DMS 273 treated with DMSO at 0.1 percent for 48 hours (cell line): ENCODE measurements around the gene SHISA7.
"Not testable (repeated sequence)": the region's sequence is repeated elsewhere in the genome, so short reads cannot be mapped to it uniquely, and the experiment has no call there.

ENCODE experiments used
- DNase-seq: peaks from one replicate; lab custom pipeline; 2025; lab: John Stamatoyannopoulos, UW

The SHISA7 gene

GRCh38 chr19:55418185-55418584 lies 24.9 kb downstream of the SHISA7 start:
- peak; percentile 26 for DNase-seq

- no peak for DNase-seq
Observed at GRCh38 chr19:55410168-55410567, 32.9 kb downstream of the SHISA7 start.

GRCh38 chr19:55409179-55409578 lies 33.9 kb downstream of the SHISA7 start:
- not testable (repeated sequence) for DNase-seq

- DNase-seq, result no peak
Observed at GRCh38 chr19:55408533-55408872, 34.6 kb downstream of the SHISA7 start.

- peak; percentile 98 for DNase-seq
Observed at GRCh38 chr19:55407800-55408532, 35.1 kb downstream of the SHISA7 start.

GRCh38 chr19:55407550-55407799 lies 35.6 kb downstream of the SHISA7 start, which contains the start of gene UBE2S:
Gene UBE2S (minus strand): TSS chr19:55407788. CDS start chr19:55407589, 199 bp downstream.
- not testable (repeated sequence) for DNase-seq

GRCh38 chr19:55406826-55407549 lies 36.1 kb downstream of the SHISA7 start:
- DNase-seq, result no peak

- no peak for DNase-seq
Observed at GRCh38 chr19:55406091-55406825, 36.8 kb downstream of the SHISA7 start.

GRCh38 chr19:55405638-55406037 lies 37.5 kb downstream of the SHISA7 start:
- no peak for DNase-seq

- no peak for DNase-seq
Observed at GRCh38 chr19:55402509-55402908, 40.6 kb downstream of the SHISA7 start.

GRCh38 chr19:55401390-55401789 lies 41.7 kb downstream of the SHISA7 start:
- not testable (repeated sequence) for DNase-seq

- DNase-seq, result no peak
Observed at GRCh38 chr19:55400281-55401087, 42.6 kb downstream of the SHISA7 start.

GRCh38 chr19:55398200-55398925 lies 44.7 kb downstream of the SHISA7 start:
- DNase-seq, result no peak

GRCh38 chr19:55392820-55393761 lies 50.0 kb downstream of the SHISA7 start:
- DNase-seq, result no peak

GRCh38 chr19:55391702-55392615 lies 51.1 kb downstream of the SHISA7 start:
- DNase-seq, result no peak

GRCh38 chr19:55391191-55391670 lies 51.9 kb downstream of the SHISA7 start:
- DNase-seq, result no peak

GRCh38 chr19:55390461-55390880 lies 52.6 kb downstream of the SHISA7 start:
- no peak for DNase-seq

GRCh38 chr19:55389386-55390317 lies 53.4 kb downstream of the SHISA7 start:
- DNase-seq, result no peak
